Fibroblast of lung (primary cell): ENCODE results near the gene JAK1.

Source experiments
- CTCF ChIP-seq, 2 donors: IDR thresholded peaks in 1 of 2; conservative IDR thresholded peaks in 1 of 2; 1 replicate in 1 of 2; 2 replicates in 1 of 2; pipeline ENCODE4 v1.5.1; 2011 to 2012; ENCODE audit warnings: low read length in 2 of 2, control low read depth in 1 of 2, inconsistent platforms in 1 of 2, low read depth in 1 of 2, mild to moderate bottlenecking in 1 of 2
- EZH2 ChIP-seq: IDR thresholded peaks from 2 replicates; pipeline ENCODE4 v1.5.1; 2012; ENCODE audit warnings: low read length, control low read depth, mild to moderate bottlenecking; ENCODE audit errors: missing control alignments

- TF ChIP-seq CTCF (conservative IDR thresholded peaks at IDR 0.05 in 1 of 2, IDR thresholded peaks at IDR 0.05 in 1 of 2; ENCODE audit: low read depth in 1 of 2, low read length in 2 of 2) (no peak), EZH2 (no peak)
Observed at GRCh38 chr1:64893921-64894320, 72.4 kb downstream of the JAK1 start.
